ENCODE measurements around the gene SQSTM1. TPM values are rescaled to one million over a fixed set of nuclear protein-coding genes. Genes with fewer than 3 reads are reported as not detected.

The SQSTM1 gene
- total and polyA plus RNA-seq, 9 of the 15 experiments (the other 6 are each of a cell fraction or from before 2014, with no cell fraction given) = 5.6 to 148 (median 64.0) TPM

GRCh38 chr5:179796877-179797608 lies 23.7 kb upstream of the SQSTM1 start:
- no peak overlapping the region for H3K9ac ChIP-seq (ENCODE audit: insufficient read depth in 1 of 2, low read depth in 2 of 2, low read length in 2 of 2)
- H3K4me1 ChIP-seq (replicated peaks in 1 of 2; ENCODE audit: control insufficient read depth in 2 of 2, insufficient read depth in 2 of 2, low read length in 2 of 2) = peaks cover 0 to 62% of the 10 kb centered on the region in 2 experiments; a peak in 2 of 5 replicates
- H3K9me3 ChIP-seq (replicated peaks; ENCODE audit: control insufficient read depth, insufficient read depth, low read depth, low read length) = no peaks in the 10 kb centered on the region
- DNase-seq (ENCODE audit: extremely low read depth in 1 of 4, low spot score in 3 of 4) (no peak), FAIRE-seq (no peak), ATAC-seq (no peak)
- no peaks in the 10 kb centered on the region for H3K27me3 ChIP-seq (ENCODE audit: control insufficient read depth in 2 of 2, insufficient read depth in 2 of 2, low read length in 2 of 2)
- intact Hi-C loops (cut with micrococcal nuclease) = no loop called here
- H4K20me1 ChIP-seq (replicated peaks; ENCODE audit: control insufficient read depth, insufficient read depth, low read length) = no peaks in the 10 kb centered on the region
- H2AFZ ChIP-seq (ENCODE audit: low read depth, low read length) = no peak overlapping the region
- H3K4me2 ChIP-seq (ENCODE audit: insufficient read depth, low read length) = no peak overlapping the region
- no peaks in the 10 kb centered on the region for H3K79me2 ChIP-seq (ENCODE audit: control insufficient read depth, insufficient read depth, low read length)
- H3K27ac ChIP-seq (ENCODE audit: extremely low read depth, low read depth, low read length) = no peak overlapping the region
- H3K36me3 ChIP-seq (ENCODE audit: control insufficient read depth, insufficient read depth, low read length) = peaks cover 52% of the 10 kb centered on the region; the same call in 2 of the 3 replicates
- WGBS (ENCODE audit: insufficient coverage, low coverage, missing lambda C conversion rate) = 96% methylated on average over 20 of the region's 21 CpGs
- CTCF ChIA-PET (ENCODE audit: low intra/inter-chr PET ratio) = no interaction called here
- no peak overlapping the region for H3K4me3 ChIP-seq
- H3K9me1 ChIP-seq (ENCODE audit: control insufficient read depth, insufficient read depth, low read length) = no peaks in the 10 kb centered on the region
- no TSS peak for BruUV-seq (replicated peaks)
- in situ Hi-C loops (cut with MboI) = no loop called here
- POLR2A ChIA-PET = interaction anchor here (0.7 to 1.8 kb wide), 3 partner anchors 10 to 20 kb away, joined by 3 to 9 read pairs (median 3); no protein-coding TSS in a partner anchor
- TF ChIP-seq PHF20 (IDR thresholded peaks at IDR 0.05; ENCODE audit: partially characterized antibody) (no peak), SMARCB1 (IDR thresholded peaks at IDR 0.05; ENCODE audit: insufficient read length, low read depth) (no peak), ZNF512 (tag; IDR thresholded peaks at IDR 0.05) (no peak), ZNF589 (CRISPR knock-in tag; IDR thresholded peaks at IDR 0.05; ENCODE audit: low read depth) (no peak), ZNF398 (CRISPR knock-in tag; IDR thresholded peaks at IDR 0.05) (no peak), HOXB6 (CRISPR knock-in tag; IDR thresholded peaks at IDR 0.05; ENCODE audit: borderline replicate concordance) (no peak), RBBP5 (IDR thresholded peaks at IDR 0.05; ENCODE audit: borderline replicate concordance, insufficient read depth, low read length, poor library complexity, severe bottlenecking) (no peak), GMEB1 (CRISPR knock-in tag; IDR thresholded peaks at IDR 0.05) (no peak), ZNF764 (CRISPR knock-in tag; IDR thresholded peaks at IDR 0.05; ENCODE audit: low read depth) (no peak), GATAD2A (IDR thresholded peaks at IDR 0.05) (no peak), TCF3 (CRISPR knock-in tag; IDR thresholded peaks at IDR 0.05) (no peak), RHOXF2B (CRISPR knock-in tag; conservative IDR thresholded peaks at IDR 0.05) (no peak), PURB (CRISPR knock-in tag; IDR thresholded peaks at IDR 0.05; ENCODE audit: low read depth) (no peak)
- TF ChIP-seq, protein P1, sequence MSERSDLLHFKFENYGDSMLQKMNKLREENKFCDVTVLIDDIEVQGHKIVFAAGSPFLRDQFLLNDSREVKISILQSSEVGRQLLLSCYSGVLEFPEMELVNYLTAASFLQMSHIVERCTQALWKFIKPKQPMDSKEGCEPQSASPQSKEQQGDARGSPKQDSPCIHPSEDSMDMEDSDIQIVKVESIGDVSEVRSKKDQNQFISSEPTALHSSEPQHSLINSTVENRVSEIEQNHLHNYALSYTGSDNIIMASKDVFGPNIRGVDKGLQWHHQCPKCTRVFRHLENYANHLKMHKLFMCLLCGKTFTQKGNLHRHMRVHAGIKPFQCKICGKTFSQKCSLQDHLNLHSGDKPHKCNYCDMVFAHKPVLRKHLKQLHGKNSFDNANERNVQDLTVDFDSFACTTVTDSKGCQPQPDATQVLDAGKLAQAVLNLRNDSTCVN (CRISPR knock-in tag; IDR thresholded peaks at IDR 0.05) = no peak

All from K562 (cell line).